IMR-90 (cell line): ENCODE data around the gene FBN1. TPM values are rescaled to one million over a fixed set of nuclear protein-coding genes. Genes with fewer than 3 reads are reported as not detected.

ENCODE experiments used
- ATAC-seq: fragments of 200-7000 bp; cut with Tn5 transposase; 2 replicates; pipeline ENCODE4 v1.9.1; 2020; ENCODE audit warnings: low read depth, mild to moderate bottlenecking, moderate library complexity
- BruUV-seq: library from RNA; stranded (reverse); fragments of 400-500 nt; replicated peaks from 2 replicates; lab custom pipeline; 2021; lab: Mats Ljungman, UMichigan
- CTCF ChIA-PET: fragments of 300-600 bp; formaldehyde crosslinking; extraction: SDS; loops from one replicate; lab custom pipeline; 2021; ENCODE audit warnings: antibody characterized with exemption; lab: Yijun Ruan, JAX
- POLR2A ChIA-PET: fragments of 300-600 bp; sonication (Branson Sonifier 250); formaldehyde crosslinking; loops from one replicate; lab custom pipeline; 2022; ENCODE audit warnings: antibody characterized with exemption; ENCODE audit not compliant: unreplicated experiment; lab: Charles Lee
- DNase-seq: peaks from one replicate; pipeline ENCODE4 v3.0.0; 2013
- H2AFZ ChIP-seq: replicated peaks from 2 replicates; pipeline ENCODE3; 2013; ENCODE audit warnings: low read length, mild to moderate bottlenecking; ENCODE audit not compliant: poor library complexity
- H2AK5ac ChIP-seq: 2 replicates; pipeline ENCODE4 v1.6.1; 2013; ENCODE audit warnings: low read depth, low read length, inconsistent platforms
- H2AK9ac ChIP-seq: replicated peaks from 2 replicates; pipeline ENCODE3; 2013; ENCODE audit warnings: mild to moderate bottlenecking, low read depth, low read length, moderate library complexity; ENCODE audit not compliant: poor library complexity
- H2BK120ac ChIP-seq: 2 replicates; pipeline ENCODE4 v1.6.1; 2013; ENCODE audit warnings: low read depth, low read length, inconsistent platforms
- H2BK15ac ChIP-seq: 3 replicates; pipeline ENCODE4 v1.6.1; 2013; ENCODE audit warnings: low read depth, low read length, inconsistent platforms
- H2BK20ac ChIP-seq: 2 replicates; pipeline ENCODE4 v1.6.1; 2013; ENCODE audit warnings: low read depth, mild to moderate bottlenecking, inconsistent platforms, low read length, moderate library complexity
- H2BK5ac ChIP-seq: 2 replicates; pipeline ENCODE4 v1.6.1; 2013; ENCODE audit warnings: mild to moderate bottlenecking, low read depth, low read length, inconsistent platforms; ENCODE audit not compliant: poor library complexity, severe bottlenecking
- H3K14ac ChIP-seq: replicated peaks from 2 replicates; pipeline ENCODE4 v1.6.1; 2013; ENCODE audit warnings: low read depth, low read length, inconsistent platforms
- H3K18ac ChIP-seq: 2 replicates; pipeline ENCODE4 v1.6.1; 2013; ENCODE audit warnings: low read depth, low read length, control low read depth
- H3K23ac ChIP-seq: 2 replicates; pipeline ENCODE4 v1.6.1; 2013; ENCODE audit warnings: low read depth, low read length, inconsistent platforms
- H3K27ac ChIP-seq: 2 replicates; pipeline ENCODE4 v1.5.1; 2013; ENCODE audit warnings: mild to moderate bottlenecking, control low read depth, low read length; ENCODE audit not compliant: insufficient read depth
- H3K27me3 ChIP-seq: 2 replicates; pipeline ENCODE4 v1.6.1; 2013; ENCODE audit warnings: low read length; ENCODE audit not compliant: control insufficient read depth, insufficient read depth
- H3K36me3 ChIP-seq: 2 replicates; pipeline ENCODE4 v1.6.1; 2013; ENCODE audit warnings: low read length, mixed read lengths; ENCODE audit not compliant: control insufficient read depth, insufficient read depth
- H3K4ac ChIP-seq: 2 replicates; pipeline ENCODE4 v1.6.1; 2013; ENCODE audit warnings: low read depth, low read length, inconsistent platforms
- H3K4me1 ChIP-seq: 2 replicates; pipeline ENCODE4 v1.6.1; 2013; ENCODE audit warnings: low read length, mixed read lengths; ENCODE audit not compliant: control insufficient read depth, insufficient read depth
- H3K4me2 ChIP-seq: 2 replicates; pipeline ENCODE4 v1.6.1; 2013; ENCODE audit warnings: low read depth, mild to moderate bottlenecking, control low read depth, low read length, moderate library complexity
- H3K4me3 ChIP-seq: 2 replicates; pipeline ENCODE4 v1.5.1; 2013; ENCODE audit warnings: low read depth, mild to moderate bottlenecking, control low read depth, low read length, moderate library complexity; ENCODE audit not compliant: insufficient read depth
- H3K56ac ChIP-seq: 2 replicates; pipeline ENCODE4 v1.6.1; 2013; ENCODE audit warnings: low read length, inconsistent platforms; ENCODE audit not compliant: insufficient read depth; ENCODE audit errors: extremely low read depth
- H3K79me1 ChIP-seq, 2 experiments: 2 replicates each; pipeline ENCODE4 v1.6.1; 2013; ENCODE audit warnings: low read length in 2 of 2, inconsistent platforms in 1 of 2, low read depth in 1 of 2
- H3K9ac ChIP-seq: 2 replicates; pipeline ENCODE4 v1.6.1; 2013; ENCODE audit warnings: low read depth, low read length, control low read depth
- H3K9me1 ChIP-seq: 2 replicates; pipeline ENCODE4 v1.6.1; 2013; ENCODE audit warnings: low read length, inconsistent platforms; ENCODE audit not compliant: insufficient read depth
- H3K9me3 ChIP-seq: 2 replicates; pipeline ENCODE4 v1.6.1; 2013; ENCODE audit warnings: low read length; ENCODE audit not compliant: control insufficient read depth, insufficient read depth
- H4K20me1 ChIP-seq: 2 replicates; pipeline ENCODE4 v1.6.1; 2013; ENCODE audit warnings: low read length, inconsistent platforms; ENCODE audit not compliant: insufficient read depth
- H4K5ac ChIP-seq: 2 replicates; pipeline ENCODE4 v1.6.1; 2013; ENCODE audit warnings: mild to moderate bottlenecking, low read depth, low read length, control low read depth
- H4K8ac ChIP-seq, 2 experiments: 2 replicates each; pipeline ENCODE4 v1.6.1; 2013; ENCODE audit warnings: low read depth in 2 of 2, low read length in 2 of 2, control low read depth in 1 of 2, inconsistent platforms in 1 of 2
- H4K91ac ChIP-seq: 2 replicates; pipeline ENCODE4 v1.6.1; 2013; ENCODE audit warnings: low read depth, low read length, inconsistent platforms; ENCODE audit not compliant: insufficient read depth
- BHLHE40 ChIP-seq: fragments of 150-350 bp; IDR thresholded peaks from 2 replicates; pipeline ENCODE4 v1.6.1; 2016; ENCODE audit warnings: mild to moderate bottlenecking, low read depth, low read length
- CEBPB ChIP-seq: IDR thresholded peaks from 2 replicates; pipeline ENCODE4 v1.6.1; 2012; ENCODE audit warnings: low read depth, low read length, improper control_type of control experiment
- CHD1 ChIP-seq: IDR thresholded peaks from 2 replicates; pipeline ENCODE4 v1.6.1; 2012; ENCODE audit warnings: low read depth, low read length, improper control_type of control experiment
- CTCF ChIP-seq: conservative IDR thresholded peaks from 2 replicates; pipeline ENCODE4 v1.5.1; 2012; ENCODE audit warnings: mild to moderate bottlenecking, low read depth, low read length, improper control_type of control experiment
- FOS ChIP-seq: fragments of 150-350 bp; IDR thresholded peaks from 2 replicates; pipeline ENCODE4 v1.6.1; 2016; ENCODE audit warnings: low read depth, low read length
- MAZ ChIP-seq: IDR thresholded peaks from 2 replicates; pipeline ENCODE4 v1.6.1; 2012; ENCODE audit warnings: low read depth, mild to moderate bottlenecking, low read length, improper control_type of control experiment, moderate library complexity, borderline replicate concordance
- MXI1 ChIP-seq: IDR thresholded peaks from 2 replicates; pipeline ENCODE4 v1.6.1; 2012; ENCODE audit warnings: low read depth, mild to moderate bottlenecking, low read length, moderate library complexity, borderline replicate concordance
- NFE2L2 ChIP-seq: fragments of 150-350 bp; IDR thresholded peaks from 2 replicates; pipeline ENCODE4 v1.6.1; 2016; ENCODE audit warnings: low read depth, mild to moderate bottlenecking, low read length
- RAD21 ChIP-seq: IDR thresholded peaks from 2 replicates; pipeline ENCODE4 v1.6.1; 2012; ENCODE audit warnings: low read length, improper control_type of control experiment
- SMC3 ChIP-seq: fragments of 150-350 bp; IDR thresholded peaks from 2 replicates; pipeline ENCODE4 v1.6.1; 2016; ENCODE audit warnings: low read depth, mild to moderate bottlenecking, antibody characterized with exemption, low read length, moderate library complexity
- WGBS, 2 experiments: methylation state at CpG; one replicate each; pipeline versions ENCODE4 v1.1.5 to v1.1.7; 2013; ENCODE audit warnings: missing lambda C conversion rate in 2 of 2; ENCODE audit not compliant: insufficient read length in 1 of 2; ENCODE audit errors: extremely low coverage in 2 of 2; 5-methylcytosine and 5-hydroxymethylcytosine counted together
- dilution Hi-C: fragments of 300-500 bp; cut with HindIII; formaldehyde crosslinking; loops from one replicate; pipeline ENCODE4 v1.14.3; 2018; ENCODE audit warnings: low sequenced_read_pairs; ENCODE audit not compliant: unreplicated experiment
- in situ Hi-C: fragments of 300-500 bp; cut with MboI; formaldehyde crosslinking; loops from 3 replicates; pipeline ENCODE4 v1.14.3; 2019; ENCODE audit warnings: low sequenced_read_pairs, inconsistent platforms, mixed read lengths
- intact Hi-C: fragments of 100-400 bp; cut with micrococcal nuclease; formaldehyde crosslinking; loops from 2 replicates; pipeline ENCODE4 v1.10.0; 2022
- polyA plus RNA-seq, 3 experiments: library from polyadenylated mRNA; depleted of rRNA; stranded (reverse); fragments of >200 nt; gene quantifications; 2 replicates each; pipeline ENCODE4 v1.2.3, GENCODE V29; 2012; ENCODE audit warnings: low replicate concordance in 1 of 3
- total RNA-seq: library from RNA; depleted of rRNA; stranded (reverse); fragments of >200 nt; gene quantifications from 2 replicates; pipeline ENCODE4 v1.2.3, GENCODE V29; 2012

FBN1 gene
- total and polyA plus RNA-seq, 2 of the 4 experiments (the other 2 are of a cell fraction), result 134 to 283 TPM

- H3K4me1 ChIP-seq, result peaks cover 17% of the 10 kb centered on the region
- no peak overlapping the region; the same call in 1 of the 2 replicates for H4K91ac ChIP-seq
- peak overlapping the region; percentile 43; the same call in 1 of the 2 replicates for H2AK5ac ChIP-seq
- DNase-seq (no peak), ATAC-seq (no peak)
- no peak overlapping the region for H3K9ac ChIP-seq
- H3K4me2 ChIP-seq, result no peak overlapping the region
- no peak overlapping the region for H2AFZ ChIP-seq
- H3K9me3 ChIP-seq, result no peaks in the 10 kb centered on the region
- H4K20me1 ChIP-seq, result peaks cover 7% of the 10 kb centered on the region; the same call in 1 of the 2 replicates
- no peak overlapping the region; the same call in 1 of the 2 replicates for H3K4ac ChIP-seq
- no peak overlapping the region for H3K27ac ChIP-seq
- no peak overlapping the region for H3K4me3 ChIP-seq
- H2BK5ac ChIP-seq, result no peak overlapping the region
- H3K23ac ChIP-seq, result no peak overlapping the region
- CTCF ChIA-PET, result interaction anchor here (0.6 kb wide), 1 partner anchor 52 kb away, joined by 3 read pairs; no protein-coding TSS in a partner anchor
- peaks cover 10% of the 10 kb centered on the region for H3K9me1 ChIP-seq
- no TSS peak for BruUV-seq
- in situ Hi-C loops (no loop called here), dilution Hi-C loops (no loop called here), intact Hi-C loops (no loop called here)
- H2AK9ac ChIP-seq, result no peak overlapping the region
- POLR2A ChIA-PET, result no interaction called here
- H3K27me3 ChIP-seq, result no peaks in the 10 kb centered on the region
- peaks cover 32 to 60% of the 10 kb centered on the region in 2 experiments for H3K79me1 ChIP-seq
- TF ChIP-seq CEBPB (no peak), NFE2L2 (no peak), CTCF (no peak), BHLHE40 (no peak), SMC3 (no peak), FOS (no peak), CHD1 (no peak), RAD21 (no peak), MXI1 (no peak), MAZ (no peak)
- no peak overlapping the region for H3K18ac ChIP-seq
- no peak overlapping the region for H3K14ac ChIP-seq
- no peak overlapping the region for H3K56ac ChIP-seq
- WGBS, 2 experiments, result 80% methylated on average over 1 of the region's 4 CpGs; no CpG with 5 or more reads in 1 of the 2 experiments
- H4K8ac ChIP-seq, result peak overlapping the region in 1 of 2 experiments; percentile 60; a peak in 1 of 4 replicates
- H2BK120ac ChIP-seq, result peak overlapping the region; percentile 20; the same call in 1 of the 2 replicates
- H2BK15ac ChIP-seq, result 0 out of 3 replicates have a peak overlapping the region, but pooled peaks have one; percentile 35
- no peak overlapping the region for H2BK20ac ChIP-seq
- H4K5ac ChIP-seq, result no peak overlapping the region
- H3K36me3 ChIP-seq, result no peaks in the 10 kb centered on the region
These were observed 80.8 kb downstream of the FBN1 start for GRCh38 chr15:48564690-48565089.
